HepG2 (cell line): ENCODE data around the gene TRIM7. TPM values are rescaled to one million over a fixed set of nuclear protein-coding genes. Genes with fewer than 3 reads are reported as not detected.

Source experiments
- ATAC-seq: fragments of 200-7000 bp; cut with Tn5 transposase; 3 replicates; pipeline ENCODE4 v1.9.1; 2020; ENCODE audit warnings: mild to moderate bottlenecking, moderate library complexity
- BruUV-seq: library from RNA; stranded (reverse); fragments of 400-500 nt; replicated peaks from 2 replicates; lab custom pipeline; 2021; lab: Mats Ljungman, UMichigan
- CTCF ChIA-PET: fragments of 300-600 bp; formaldehyde crosslinking; extraction: SDS; loops from one replicate; lab custom pipeline; 2021; ENCODE audit warnings: low total read pairs, inconsistent platforms, low intra/inter-chr PET ratio; lab: Yijun Ruan, JAX
- POLR2A ChIA-PET: fragments of 350-600 bp; sonication (Branson Sonifier 250); formaldehyde crosslinking; loops from one replicate; lab custom pipeline; 2020; ENCODE audit warnings: antibody characterized with exemption, inconsistent platforms; lab: Yijun Ruan, JAX
- DNase-seq: peaks from one replicate; pipeline ENCODE4 v3.0.0-alpha.2; 2015; ENCODE audit warnings: low spot score
- FAIRE-seq: peaks from 3 replicates; lab custom pipeline; 2011; peaks lifted over from hg19 to GRCh38; lab: Jason Lieb, UNC
- H2AFZ ChIP-seq: one replicate; pipeline ENCODE4 v1.6.1; 2011; ENCODE audit warnings: low read length, inconsistent platforms
- H3K27ac ChIP-seq: fragments of 300-600 bp; 3 replicates; pipeline ENCODE4 v1.8.0; 2011; ENCODE audit warnings: mixed run types, mild to moderate bottlenecking, mixed read lengths, low read length, inconsistent platforms; ENCODE audit not compliant: insufficient read depth; ENCODE audit errors: extremely low read length
- H3K27me3 ChIP-seq, 2 experiments: fragments of 200-600 bp in 1 of 2; 2 replicates in 1 of 2; 3 replicates in 1 of 2; pipeline versions ENCODE4 v1.6.0 to v1.8.0; 2011; ENCODE audit warnings: low read length in 2 of 2, mild to moderate bottlenecking in 2 of 2, moderate library complexity in 2 of 2, inconsistent platforms in 1 of 2; ENCODE audit not compliant: insufficient read depth in 2 of 2, control insufficient read depth in 1 of 2
- H3K36me3 ChIP-seq, 2 experiments: fragments of 200-600 bp in 1 of 2; replicated peaks in 1 of 2; 2 replicates in 1 of 2; 3 replicates in 1 of 2; pipeline versions ENCODE4 v1.5.1 to v1.8.0; 2011; ENCODE audit warnings: low read length in 2 of 2, inconsistent platforms in 1 of 2; ENCODE audit not compliant: insufficient read depth in 2 of 2, control insufficient read depth in 1 of 2
- H3K4me1 ChIP-seq: 2 replicates; pipeline ENCODE4 v1.5.1; 2012; ENCODE audit warnings: low read length, inconsistent platforms; ENCODE audit not compliant: insufficient read depth
- H3K4me2 ChIP-seq: 2 replicates; pipeline ENCODE4 v1.6.0; 2011; ENCODE audit warnings: low read depth, low read length, inconsistent platforms
- H3K4me3 ChIP-seq, 3 experiments: fragments of 200-600 bp in 1 of 3; sonication (generic), shearing (Covaris generic) in 1 of 3; replicated peaks in 1 of 3; 2 replicates each; pipeline ENCODE4 v1.5.1; 2011 to 2016; ENCODE audit warnings: low read length in 3 of 3, inconsistent platforms in 2 of 3, low read depth in 2 of 3, mild to moderate bottlenecking in 2 of 3, control low read depth in 1 of 3, mixed read lengths in 1 of 3; ENCODE audit not compliant: insufficient read depth in 1 of 3
- H3K79me2 ChIP-seq: one replicate; pipeline ENCODE4 v1.6.1; 2011; ENCODE audit warnings: low read length, inconsistent platforms; ENCODE audit not compliant: insufficient read depth
- H3K9ac ChIP-seq: 2 replicates; pipeline ENCODE4 v1.6.0; 2011; ENCODE audit warnings: mild to moderate bottlenecking, low read depth, low read length, inconsistent platforms; ENCODE audit not compliant: insufficient read depth
- H3K9me3 ChIP-seq: 2 replicates; pipeline ENCODE4 v1.5.1; 2012; ENCODE audit warnings: mild to moderate bottlenecking, low read length
- H4K20me1 ChIP-seq: 2 replicates; pipeline ENCODE4 v1.6.0; 2011; ENCODE audit warnings: inconsistent platforms, mild to moderate bottlenecking, low read length, moderate library complexity; ENCODE audit not compliant: insufficient read depth
- ADNP ChIP-seq: sonication (generic); formaldehyde crosslinking; IDR thresholded peaks from 2 replicates; pipeline ENCODE4 v1.4.0; 2020; ENCODE audit warnings: missing genetic modification reagents
- ARID4A ChIP-seq: sonication (generic); formaldehyde crosslinking; IDR thresholded peaks from 2 replicates; pipeline ENCODE4 v1.5.0; 2020; ENCODE audit warnings: mild to moderate bottlenecking, missing genetic modification reagents, borderline replicate concordance
- ARNT ChIP-seq: fragments of 450-650 bp; IDR thresholded peaks from 2 replicates; pipeline ENCODE4 v1.6.1; 2017
- BCL3 ChIP-seq: sonication (generic); formaldehyde crosslinking; IDR thresholded peaks from 2 replicates; pipeline ENCODE4 v1.5.1; 2020; ENCODE audit warnings: mild to moderate bottlenecking, missing genetic modification reagents, moderate library complexity
- DDIT3 ChIP-seq: sonication (generic); formaldehyde crosslinking; IDR thresholded peaks from 2 replicates; pipeline ENCODE4 v1.4.0; 2020; ENCODE audit warnings: mild to moderate bottlenecking, missing genetic modification reagents
- MLXIP ChIP-seq: sonication (generic); formaldehyde crosslinking; IDR thresholded peaks from 2 replicates; pipeline ENCODE4 v1.9.0; 2021; ENCODE audit warnings: missing genetic modification reagents, borderline replicate concordance
- NRL ChIP-seq: sonication (generic); formaldehyde crosslinking; IDR thresholded peaks from 2 replicates; pipeline ENCODE4 v1.5.0; 2020; ENCODE audit warnings: missing genetic modification reagents, mild to moderate bottlenecking, moderate library complexity, borderline replicate concordance
- ZFP36 ChIP-seq: fragments of 150-350 bp; IDR thresholded peaks from 2 replicates; pipeline ENCODE4 v1.6.1; 2018; ENCODE audit warnings: borderline replicate concordance, low read length, low read depth; ENCODE audit not compliant: partially characterized antibody
- ZNF232 ChIP-seq: sonication (generic); formaldehyde crosslinking; IDR thresholded peaks from 2 replicates; pipeline ENCODE4 v1.4.0; 2020; ENCODE audit warnings: missing genetic modification reagents, borderline replicate concordance
- ZNF367 ChIP-seq: sonication (generic); formaldehyde crosslinking; IDR thresholded peaks from 2 replicates; pipeline ENCODE4 v1.4.0; 2020; ENCODE audit warnings: missing genetic modification reagents, borderline replicate concordance
- ZNF703 ChIP-seq: sonication (generic); formaldehyde crosslinking; IDR thresholded peaks from 2 replicates; pipeline ENCODE4 v1.5.1; 2020; ENCODE audit warnings: missing genetic modification reagents, mild to moderate bottlenecking, moderate library complexity, borderline replicate concordance
- ZNF740 ChIP-seq: sonication (generic); formaldehyde crosslinking; IDR thresholded peaks from 2 replicates; pipeline ENCODE4 v1.4.0; 2020; ENCODE audit warnings: missing genetic modification reagents
- ZNF75D ChIP-seq: sonication (generic); formaldehyde crosslinking; IDR thresholded peaks from 2 replicates; pipeline ENCODE4 v1.8.1; 2023; ENCODE audit warnings: missing genetic modification reagents, mild to moderate bottlenecking, borderline replicate concordance
- WGBS: methylation state at CpG from one replicate; pipeline ENCODE4 v1.1.6; 2017; ENCODE audit warnings: low lambda C conversion rate; 5-methylcytosine and 5-hydroxymethylcytosine counted together
- in situ Hi-C: cut with HindIII; loops from 2 replicates; pipeline ENCODE4 v1.10.0; 2017; ENCODE audit warnings: low pct_unique_long_range_greater_than_20kb; ENCODE audit not compliant: extremely low pct_ligation_motif_present
- intact Hi-C: fragments of 100-400 bp; cut with micrococcal nuclease; formaldehyde crosslinking; loops from one replicate; pipeline ENCODE4 v1.10.0; 2022; ENCODE audit not compliant: unreplicated experiment
- polyA plus RNA-seq, 8 experiments: library from polyadenylated mRNA; depleted of rRNA in 3 of 8; stranded (reverse) in 7 of 8; unstranded in 1 of 8; fragments of >200 nt; fragmentation: Illumina TruSeq in 4 of 8; extraction: Trizol in 4 of 8; gene quantifications; 2 replicates each; pipeline versions ENCODE4 v1.2.1 to v1.2.3, GENCODE V29; 2011 to 2016; ENCODE audit warnings: low read depth in 4 of 8, missing spikeins in 1 of 8, mixed read lengths in 1 of 8; ENCODE audit not compliant: insufficient read depth in 1 of 8
- total RNA-seq, 5 experiments: library from RNA; depleted of rRNA; stranded (reverse); fragments of >200 nt; fragmentation: Illumina TruSeq; extraction: Trizol; gene quantifications; 2 replicates each; pipeline ENCODE4 v1.2.3, GENCODE V29; 2016; ENCODE audit warnings: low read depth in 1 of 5

TRIM7 gene
- total and polyA plus RNA-seq, 2 of the 13 experiments (the other 11 are each of a cell fraction or from before 2014, with no cell fraction given): 0.13 TPM; not detected in 1

- no peak for ATAC-seq
- DNase-seq: no peak
- no peak overlapping the region for H3K27ac ChIP-seq
- H3K36me3 ChIP-seq: no peaks in the 10 kb centered on the region
- H3K4me2 ChIP-seq: no peak overlapping the region
- POLR2A ChIA-PET: no interaction called here
- no peak overlapping the region for H3K9ac ChIP-seq
- FAIRE-seq: no peak
- BruUV-seq: no TSS peak
- peaks cover 18% of the 10 kb centered on the region for H3K4me1 ChIP-seq
- no peak overlapping the region for H2AFZ ChIP-seq
- H3K9me3 ChIP-seq: no peaks in the 10 kb centered on the region
- H3K4me3 ChIP-seq: no peak overlapping the region
- peaks cover 3 to 35% of the 10 kb centered on the region in 2 experiments; a peak in 4 of 5 replicates for H3K27me3 ChIP-seq
- WGBS: 3% methylated on average over 3 of the region's 3 CpGs
- in situ Hi-C loops (loop anchor here (5.0 to 10.0 kb wide), 2 partner anchors 284 to 372 kb away; no protein-coding TSS in a partner anchor), intact Hi-C loops (loop anchor here (10.0 kb wide), 1 partner anchor 292 kb away; the partner anchor contains the start of gene ZFP62)
- H4K20me1 ChIP-seq: no peaks in the 10 kb centered on the region
- CTCF ChIA-PET: no interaction called here
- H3K79me2 ChIP-seq: no peaks in the 10 kb centered on the region
- TF ChIP-seq DDIT3 (CRISPR knock-in tag) (no peak), ZNF75D (CRISPR knock-in tag) (no peak), MLXIP (CRISPR knock-in tag) (no peak), ZNF367 (CRISPR knock-in tag) (no peak), BCL3 (CRISPR knock-in tag) (no peak), NRL (CRISPR knock-in tag) (no peak), ZNF740 (no peak), ARID4A (CRISPR knock-in tag) (no peak), ZNF703 (CRISPR knock-in tag) (no peak), ZFP36 (no peak), ARNT (no peak), ZNF232 (CRISPR knock-in tag) (no peak), ADNP (CRISPR knock-in tag) (no peak)
Observed at GRCh38 chr5:181156758-181157157, 48.2 kb downstream of the TRIM7 start.
